Activated CD4-positive, alpha-beta T cell treated with anti-CD3 and anti-CD28 coated beads for 1 hour (primary cell): ENCODE results near the gene ARSG.

Experiments used
- DNase-seq: peaks from one replicate; pipeline ENCODE4 v3.0.0-alpha.2; 2020

The ARSG gene

DNA sequence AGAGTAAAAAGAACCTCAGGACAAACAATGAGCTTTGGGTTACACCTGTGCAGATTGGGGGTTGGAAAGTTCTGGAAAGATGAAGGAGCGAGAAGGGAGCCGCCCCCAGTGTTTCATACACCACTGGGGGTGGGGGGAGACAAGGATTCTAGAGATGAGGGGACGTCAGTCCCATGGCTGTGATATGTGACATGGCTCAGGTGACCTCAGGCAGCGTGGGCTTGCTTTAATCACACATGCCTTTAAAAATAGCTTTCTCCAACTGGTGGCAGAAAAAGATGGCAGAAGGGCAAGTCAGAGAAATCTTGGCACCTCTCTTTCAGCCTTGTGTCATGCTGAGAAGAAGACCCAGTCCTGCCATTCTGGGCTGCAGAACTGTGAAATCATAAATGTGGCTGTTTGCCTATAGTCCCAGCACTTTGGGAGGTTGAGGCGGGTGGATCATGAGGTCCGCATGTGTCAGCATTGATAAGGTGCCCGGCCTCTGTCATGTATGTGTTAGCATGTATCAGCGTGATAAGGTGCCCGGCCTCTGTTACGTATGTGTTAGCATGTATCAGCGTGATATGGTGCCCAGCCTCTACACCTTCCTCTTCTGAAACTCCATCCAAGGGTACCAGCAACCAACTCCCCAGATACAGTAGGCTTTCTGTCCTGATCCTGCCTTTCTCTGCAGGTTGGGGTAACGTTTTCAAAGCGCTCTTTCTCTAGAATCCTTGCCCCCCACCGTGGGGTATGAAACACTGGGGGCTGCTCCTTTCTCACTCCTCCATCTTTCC, 141.0 kb downstream of the ARSG start:
- no peak for DNase-seq

DNA sequence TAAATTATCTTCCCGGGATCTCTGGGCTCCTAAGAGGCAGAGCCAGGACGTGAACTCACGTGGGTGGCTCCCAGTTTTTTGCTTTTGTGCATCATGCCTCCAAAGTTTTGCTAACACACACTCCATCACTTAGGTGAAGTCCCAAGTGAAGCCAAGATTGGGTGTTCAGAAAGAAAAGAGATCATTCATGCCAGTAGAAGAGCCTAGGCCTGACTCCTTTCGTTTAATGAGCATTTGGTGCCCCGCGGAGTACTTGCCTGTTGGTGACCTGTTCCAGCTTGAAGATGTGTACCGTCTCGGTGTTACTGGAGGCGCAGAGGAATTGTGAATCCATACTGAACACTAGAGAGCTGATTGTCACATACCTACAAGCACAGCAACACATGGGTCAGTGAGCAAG, 141.9 kb downstream of the ARSG start:
- DNase-seq: no peak

DNA sequence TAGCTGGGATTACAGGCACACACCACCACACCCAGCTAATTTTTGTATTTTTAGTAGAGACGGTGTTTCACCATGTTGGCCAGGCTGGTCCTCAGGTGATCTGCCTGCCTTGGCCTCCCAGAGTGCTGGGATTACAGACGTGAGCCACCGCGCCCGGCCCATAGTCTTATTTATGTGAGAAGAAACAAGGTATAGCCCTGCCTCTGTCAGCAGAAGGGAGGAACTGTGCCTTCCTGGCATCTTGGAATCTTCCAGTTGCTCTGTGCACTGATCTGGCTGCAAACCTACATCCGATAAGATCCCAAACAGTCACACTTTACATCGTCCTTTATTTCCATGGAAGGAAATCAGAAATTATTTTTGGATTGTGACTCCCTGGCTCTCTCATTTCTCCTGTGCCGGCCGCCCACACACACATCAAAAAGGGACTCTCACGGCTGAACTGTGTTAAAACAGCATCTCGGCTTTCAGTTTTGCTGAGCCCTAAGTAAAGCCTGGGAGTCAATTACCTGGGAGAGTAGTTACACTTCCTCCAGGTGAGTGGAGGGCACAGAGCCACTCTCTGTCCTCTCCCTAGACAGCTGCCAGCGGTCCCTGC, 142.7 kb downstream of the ARSG start:
- no peak for DNase-seq

DNA sequence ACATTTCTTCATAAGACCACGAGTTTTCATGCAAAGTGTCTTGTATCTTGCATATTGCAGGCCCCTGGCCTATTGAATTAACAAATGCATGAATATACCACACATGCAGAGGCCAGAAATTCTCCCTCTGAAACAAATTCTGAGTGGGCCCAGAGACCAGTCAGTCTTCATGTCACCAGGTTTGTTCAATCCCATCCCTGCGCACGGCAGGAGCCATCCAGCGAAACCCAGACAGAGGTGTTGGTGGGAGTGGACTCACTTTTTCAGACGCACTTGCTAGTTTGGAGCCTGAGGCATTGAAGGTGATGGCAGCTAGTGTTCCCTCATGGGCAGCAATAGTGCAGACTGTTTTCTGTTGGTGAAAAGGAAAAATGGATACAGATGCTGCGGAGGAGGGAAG, 144.1 kb downstream of the ARSG start:
- DNase-seq: no peak

DNA sequence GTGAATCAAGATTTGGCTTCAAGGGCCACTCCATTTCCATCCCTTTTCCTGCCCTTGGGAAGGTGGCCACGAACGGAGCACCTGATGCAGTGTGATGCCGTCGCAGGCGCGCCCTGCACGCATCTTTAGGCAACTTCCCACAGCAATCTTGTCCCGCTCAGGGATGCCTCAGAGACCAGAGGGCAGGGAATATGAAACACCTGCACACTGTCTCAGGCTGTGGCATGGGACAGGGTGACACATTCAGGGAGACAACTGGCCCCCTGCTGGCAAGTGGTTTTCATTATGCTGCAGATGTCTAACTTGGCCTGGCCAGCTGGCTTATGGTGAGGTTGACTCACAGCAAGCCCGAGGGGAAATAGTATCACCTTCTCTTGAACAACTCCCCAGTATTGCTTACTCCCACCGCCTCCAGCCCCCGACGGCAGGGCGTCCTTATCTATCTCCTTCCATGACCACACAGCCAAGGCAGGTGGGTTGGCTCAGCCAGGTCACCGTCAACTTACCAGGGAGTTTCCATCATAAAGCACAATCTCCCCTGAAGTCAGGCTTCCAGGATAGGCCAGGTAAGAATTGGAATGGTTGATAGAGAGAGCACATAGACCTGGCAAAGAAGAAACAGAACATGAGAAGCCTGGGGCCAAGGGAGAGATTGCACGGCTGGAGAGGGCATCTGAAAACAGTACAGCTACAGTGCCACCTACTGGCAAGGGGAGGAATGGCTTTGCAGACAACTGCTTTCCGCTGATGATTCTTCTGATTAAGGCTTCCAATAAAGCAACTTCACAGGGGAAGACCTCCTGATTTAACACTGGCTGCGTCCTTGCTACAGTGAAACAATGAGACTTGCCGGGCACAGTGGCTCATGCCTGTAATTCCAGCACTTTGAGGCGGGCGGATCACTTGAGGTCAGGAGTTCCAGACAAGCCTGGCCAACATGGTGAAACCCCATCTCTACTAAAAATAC, 144.9 kb downstream of the ARSG start:
- peak; percentile 75 for DNase-seq

DNA sequence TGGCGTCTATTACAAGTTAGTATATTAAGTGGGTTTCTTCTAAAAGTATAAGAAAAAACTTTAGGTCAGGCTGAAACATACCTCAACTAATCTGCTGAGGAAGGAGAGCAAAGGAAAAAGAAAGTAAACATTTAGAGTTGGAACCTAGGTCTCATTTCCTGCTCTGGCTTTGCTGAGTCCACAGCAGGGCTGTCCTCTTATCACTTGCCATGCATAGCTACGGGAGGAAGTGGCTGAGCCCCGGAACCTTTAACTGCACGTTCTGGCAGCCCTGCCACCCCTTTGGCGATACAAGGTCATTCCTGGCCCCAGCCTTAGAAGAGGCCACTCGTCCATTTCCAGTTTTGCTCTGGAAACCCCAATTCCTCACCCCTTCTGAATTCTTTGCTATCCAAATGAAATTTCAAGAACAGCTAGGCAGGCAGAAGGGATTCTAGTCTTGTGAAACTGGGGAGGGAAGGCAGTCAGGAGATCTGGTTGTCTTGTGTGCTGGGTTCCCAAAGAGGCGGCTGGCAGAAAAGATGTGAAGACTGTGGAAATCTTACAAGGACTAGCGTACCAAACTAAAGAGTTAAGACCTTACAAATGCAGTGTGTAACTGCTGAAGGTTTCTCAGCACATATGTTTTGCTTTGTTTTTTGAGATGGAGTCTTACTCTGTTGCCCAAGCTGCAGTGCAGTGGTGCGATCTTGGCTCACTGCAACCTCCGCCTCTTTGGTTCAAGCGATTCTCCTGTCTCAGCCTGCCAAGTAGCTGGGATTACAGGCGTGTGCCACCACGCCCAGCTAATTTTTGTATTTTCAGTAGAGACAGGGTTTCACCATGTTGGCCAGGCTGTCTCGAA, 146.9 kb downstream of the ARSG start:
- DNase-seq: no peak

DNA sequence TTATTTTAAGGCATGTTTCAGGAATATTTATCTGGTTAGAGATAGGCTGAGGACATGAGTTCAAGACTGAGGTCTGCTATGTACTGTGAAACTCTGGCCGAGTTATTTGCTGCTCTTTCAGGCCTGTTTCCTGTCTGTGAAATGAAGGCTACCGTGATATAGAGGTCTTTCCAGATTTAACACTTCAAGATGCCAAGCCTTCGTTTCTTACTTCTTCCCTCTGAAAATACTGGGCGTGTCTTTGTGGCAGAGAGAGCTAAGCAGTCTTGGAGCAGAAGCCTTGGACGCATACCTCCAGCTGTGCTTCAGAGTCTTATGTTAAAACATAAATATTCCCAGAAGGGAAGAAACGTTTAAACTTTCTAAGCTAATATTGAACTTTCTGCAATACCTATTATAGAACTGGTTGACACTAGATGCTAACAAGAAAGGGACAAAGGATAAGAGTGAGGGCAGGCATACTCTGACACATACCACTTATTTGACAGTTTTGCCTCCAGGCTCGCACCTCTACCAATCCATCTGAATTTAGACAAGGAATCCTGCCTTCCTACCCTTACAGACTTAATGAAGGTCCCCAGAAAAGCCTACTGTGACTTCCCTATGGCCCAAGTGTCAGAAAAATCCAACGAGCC, 148.5 kb downstream of the ARSG start:
- no peak for DNase-seq

DNA sequence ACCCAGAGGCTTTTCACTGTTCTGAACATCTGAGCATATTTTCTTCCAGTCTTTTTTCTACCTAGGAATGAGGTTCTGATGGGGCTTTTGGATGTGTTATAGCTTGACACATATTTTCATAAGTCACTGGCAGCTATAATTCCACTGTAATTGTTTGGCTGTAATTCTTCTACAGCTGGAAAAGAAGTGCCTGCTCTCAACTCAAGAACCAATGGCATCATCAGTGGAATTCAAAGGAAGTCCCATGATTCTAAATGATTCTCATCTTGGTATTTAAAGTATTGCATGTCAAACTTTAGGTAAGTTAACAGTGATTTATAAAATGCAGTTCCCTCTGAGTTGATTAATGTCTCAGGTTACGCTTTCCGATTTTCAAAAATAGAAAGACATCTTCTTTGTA, 149.2 kb downstream of the ARSG start:
- DNase-seq: no peak

DNA sequence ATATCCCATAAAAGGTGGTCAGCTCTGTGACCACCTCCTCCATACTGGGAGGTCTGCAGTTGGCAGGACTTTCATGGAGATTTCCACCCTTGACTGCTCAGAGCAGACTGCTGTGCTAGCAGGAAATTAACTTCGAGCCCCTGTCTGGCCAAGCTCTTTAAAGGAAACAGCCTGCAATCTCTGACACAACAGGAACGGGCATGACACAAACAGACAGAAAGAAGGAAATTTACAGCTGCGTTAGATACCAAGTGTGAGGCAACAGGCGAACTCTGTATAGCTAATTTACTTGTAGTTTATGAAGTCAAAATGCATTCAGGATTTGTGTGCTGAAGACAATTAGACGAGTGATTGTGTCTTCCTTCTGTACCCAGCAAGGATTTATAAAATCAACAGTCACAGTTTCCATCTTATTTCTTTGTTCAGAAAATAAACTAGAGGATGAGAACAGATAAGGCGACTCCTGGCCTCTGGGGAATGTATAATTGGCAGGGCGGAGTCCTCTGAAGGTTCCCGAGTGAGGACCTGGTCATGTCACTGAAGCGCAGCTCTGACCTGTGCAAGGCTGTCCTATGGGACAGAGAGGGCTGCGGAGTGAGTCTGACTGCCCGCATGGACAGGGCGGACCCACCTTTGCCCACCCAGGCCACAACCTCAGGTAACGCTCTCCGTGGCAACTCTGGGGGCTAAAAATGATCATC, 149.9 kb downstream of the ARSG start:
- no peak for DNase-seq

DNA sequence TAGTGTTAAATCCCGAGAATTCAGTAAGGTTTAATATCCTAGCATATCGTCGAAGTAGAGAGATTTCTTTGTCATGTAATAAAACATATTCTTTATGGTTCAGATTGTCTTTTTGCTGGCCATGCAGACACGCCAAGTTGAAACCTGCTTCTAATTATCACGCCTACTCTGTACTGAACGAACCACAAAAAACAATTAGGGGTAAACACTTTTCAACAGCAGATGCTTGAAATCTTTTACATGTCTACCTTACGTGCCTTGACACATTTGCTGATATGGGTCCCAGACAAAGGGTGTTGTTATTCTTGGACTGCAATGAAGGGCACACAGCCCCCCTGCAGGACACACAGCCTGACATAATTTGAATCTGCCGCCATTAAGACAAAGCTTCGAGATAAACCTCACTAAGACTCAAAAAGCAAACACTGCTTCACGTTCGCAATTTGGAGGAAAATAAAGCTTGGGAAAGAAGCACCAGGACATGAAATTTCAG, 152.7 kb downstream of the ARSG start:
- no peak for DNase-seq

DNA sequence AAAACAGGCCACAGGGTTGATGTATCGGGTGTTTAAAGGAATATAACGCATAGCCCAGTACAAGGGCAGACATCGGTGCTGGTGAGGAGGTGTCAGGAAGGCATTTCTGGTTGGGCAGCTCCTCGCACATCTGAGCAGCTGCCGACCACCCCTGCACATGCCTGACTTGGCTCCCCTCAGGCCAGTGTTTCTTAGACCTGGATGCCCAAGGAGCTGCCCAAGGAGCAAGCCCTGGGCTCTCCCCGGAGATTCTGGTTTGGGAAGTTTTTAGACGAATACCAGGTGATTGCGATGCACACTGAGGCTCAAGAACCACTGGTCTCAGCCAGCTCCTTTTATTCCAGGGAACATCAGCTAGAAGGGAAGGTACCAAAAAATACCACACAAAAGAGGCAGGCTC, 154.4 kb downstream of the ARSG start:
- DNase-seq: no peak

DNA sequence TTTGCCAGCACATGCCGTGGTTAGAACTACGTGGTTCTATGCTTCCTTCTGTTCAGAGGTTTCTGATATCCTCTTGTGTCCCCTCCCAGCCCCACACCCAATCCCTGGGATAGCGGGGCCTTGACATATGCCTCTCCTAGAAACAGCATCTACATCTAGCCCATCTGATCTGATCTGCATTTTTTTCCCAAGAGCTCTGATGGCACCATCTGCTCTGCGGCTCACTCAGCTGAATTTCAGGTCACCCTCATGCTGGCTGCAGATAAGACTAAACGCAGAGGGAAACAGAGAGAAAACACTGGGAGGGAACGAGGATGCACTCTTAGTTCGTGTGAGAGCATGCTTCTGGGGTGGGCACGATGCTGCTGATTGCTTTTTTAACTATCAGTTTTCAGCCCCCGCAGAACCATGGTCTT, 155.3 kb downstream of the ARSG start:
- no peak for DNase-seq

DNA sequence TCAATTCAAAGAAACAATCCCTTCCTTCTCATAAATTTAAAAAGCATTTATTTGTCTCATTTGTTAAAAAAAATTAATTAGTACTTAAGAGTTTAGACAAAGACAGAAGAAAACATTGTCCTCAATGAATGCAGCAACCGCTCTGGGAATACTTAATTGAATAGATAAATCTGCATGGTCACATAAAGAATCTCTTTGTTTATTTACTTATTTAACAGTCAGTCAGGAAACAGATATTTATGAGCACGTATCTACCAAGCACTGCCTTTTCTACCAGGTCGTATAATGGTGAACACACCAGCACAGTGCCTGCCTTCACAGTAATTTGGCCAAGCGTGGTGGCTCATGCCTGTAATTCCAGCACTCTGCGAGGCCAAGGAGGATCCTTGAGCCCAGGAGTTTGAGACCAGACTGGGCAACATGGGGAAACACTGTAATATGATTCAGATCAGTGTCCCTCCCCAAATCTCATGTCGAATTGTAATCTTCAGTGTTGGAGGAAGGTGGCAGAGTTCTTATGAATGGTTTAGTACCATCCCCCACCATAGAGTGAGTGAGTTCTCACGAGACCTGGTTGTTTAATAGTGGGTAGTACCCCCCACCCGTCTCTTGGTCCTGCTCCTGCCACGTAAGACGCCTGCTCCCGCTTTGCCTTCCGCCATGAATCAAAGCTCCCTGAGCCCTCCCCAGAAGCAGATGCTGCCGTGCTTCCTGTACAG, 157.9 kb downstream of the ARSG start:
- no peak for DNase-seq

DNA sequence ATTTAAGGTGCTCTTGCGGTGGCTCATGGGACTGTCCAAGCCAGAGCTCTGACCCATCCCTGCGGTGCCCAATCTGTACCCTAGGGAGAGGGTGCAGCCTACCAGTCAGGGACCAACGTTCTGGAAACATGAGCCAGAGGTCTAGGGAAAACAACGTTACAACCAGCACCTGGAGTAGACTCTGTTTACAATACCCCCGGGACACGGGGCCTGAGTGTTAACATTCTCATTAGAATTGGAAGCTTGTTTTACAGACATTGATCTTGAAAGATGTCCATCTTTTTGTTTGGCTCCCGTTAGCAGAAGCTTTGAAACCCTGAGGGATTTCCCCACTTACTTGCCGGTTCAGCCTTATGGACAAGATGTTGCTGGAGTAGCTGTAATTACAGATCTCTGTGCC, 159.1 kb downstream of the ARSG start:
- DNase-seq: no peak

DNA sequence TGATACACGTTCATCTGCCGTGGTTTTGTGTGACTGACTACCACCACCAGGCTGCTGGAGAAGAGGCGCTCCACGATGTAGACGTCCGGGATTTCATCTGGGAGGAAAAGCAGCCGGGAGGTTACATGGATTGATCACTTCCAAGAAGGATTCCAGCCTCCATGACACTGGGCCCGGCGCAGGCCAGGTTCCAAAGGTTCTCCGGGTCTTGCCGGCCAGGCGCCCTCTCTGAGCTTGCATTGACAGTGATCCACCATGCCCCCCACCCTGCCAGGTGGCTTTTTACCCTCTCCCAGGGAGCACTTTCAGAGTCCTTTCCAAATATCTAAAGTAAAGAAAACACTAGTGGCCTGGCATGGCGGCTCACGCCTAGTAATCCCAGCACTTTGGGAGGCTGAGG, 159.5 kb downstream of the ARSG start:
- DNase-seq: no peak

DNA sequence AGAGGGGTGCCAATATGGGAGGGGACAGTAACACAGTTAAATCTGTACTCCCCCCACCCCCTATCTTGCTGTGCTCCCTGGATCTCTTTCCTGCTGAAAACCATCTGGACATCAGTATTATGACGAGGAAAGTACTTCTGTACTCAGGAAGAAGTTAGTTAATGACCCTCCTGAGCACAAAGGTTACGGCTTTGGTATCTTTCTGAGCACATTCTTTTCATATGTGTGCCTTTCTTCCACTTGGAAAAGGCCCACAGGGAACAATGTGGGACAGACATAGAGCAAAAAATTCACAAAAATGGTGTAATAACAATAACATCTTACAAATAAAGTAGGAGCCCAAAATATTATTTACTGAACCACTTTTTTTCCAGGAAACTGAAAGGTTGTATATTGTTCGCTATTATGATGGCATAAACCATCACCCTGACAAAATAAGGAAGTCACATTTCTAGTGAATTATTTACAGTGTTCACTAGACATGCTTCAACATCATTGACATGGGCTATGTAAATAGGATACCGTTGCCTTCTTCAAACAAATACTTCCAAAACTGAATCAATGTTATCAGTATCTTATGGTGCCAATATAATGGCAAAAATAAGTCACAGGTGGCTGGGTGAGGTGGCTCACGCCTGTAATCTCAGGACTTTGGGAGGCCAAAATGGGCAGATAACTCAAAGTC, 160.5 kb downstream of the ARSG start:
- DNase-seq: no peak

DNA sequence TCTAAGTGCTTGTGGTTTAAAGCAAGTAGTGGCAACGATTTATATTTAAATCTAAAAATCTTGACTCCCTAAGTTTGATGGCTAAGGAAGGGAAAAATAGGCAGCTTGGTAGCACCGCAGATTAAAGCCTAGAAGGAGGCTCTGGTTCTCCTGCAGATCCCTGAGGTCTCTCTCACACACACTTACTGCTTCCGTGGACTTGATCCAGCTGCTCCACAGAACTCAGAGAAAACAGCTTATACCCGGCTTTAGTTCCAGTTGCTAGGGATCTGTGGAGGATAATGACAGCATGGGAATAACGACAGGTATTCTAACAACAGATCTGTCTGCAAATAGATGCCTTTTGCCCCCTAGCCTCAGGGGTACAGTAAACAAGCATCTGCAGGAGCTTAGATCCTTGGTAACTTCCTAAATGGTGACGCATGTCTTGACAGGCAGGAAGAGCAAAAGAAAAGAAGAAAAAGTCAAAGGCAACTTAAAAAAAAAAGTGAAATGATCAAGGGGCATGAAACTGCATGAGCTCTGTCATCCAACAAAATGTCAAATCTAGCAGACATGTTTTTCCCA, 161.5 kb downstream of the ARSG start:
- DNase-seq: no peak

DNA sequence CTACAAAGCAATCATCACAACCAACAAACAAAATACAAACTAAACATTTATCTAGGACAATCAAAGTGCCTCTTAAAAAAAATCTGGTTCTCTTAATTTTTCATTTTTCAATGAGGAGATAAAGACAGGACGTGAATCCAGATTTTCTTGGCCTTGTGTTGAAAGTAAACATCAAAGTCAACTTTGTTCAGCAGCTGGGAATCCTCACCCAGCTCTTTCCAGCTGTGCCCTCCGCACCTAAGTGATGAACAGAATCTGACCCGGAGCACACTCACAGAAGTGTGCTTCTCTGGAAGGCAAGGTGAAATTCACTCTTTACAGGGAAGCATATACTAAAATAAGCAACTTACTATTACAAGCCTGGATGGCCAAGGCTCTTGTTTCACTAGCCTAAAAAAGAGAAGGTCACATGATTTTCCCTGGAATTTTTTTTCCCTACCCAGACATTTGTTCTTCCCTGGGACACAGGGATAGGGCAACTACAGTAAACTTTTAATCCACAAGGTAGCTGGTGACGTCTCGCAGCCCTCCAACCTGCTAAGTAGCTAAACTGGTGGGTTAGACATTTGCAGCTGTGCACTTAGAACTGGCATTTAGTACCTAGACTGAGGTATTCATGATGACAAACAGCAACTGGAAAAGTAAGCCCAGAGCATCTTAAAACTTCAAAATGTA, 162.8 kb downstream of the ARSG start:
- no peak for DNase-seq

DNA sequence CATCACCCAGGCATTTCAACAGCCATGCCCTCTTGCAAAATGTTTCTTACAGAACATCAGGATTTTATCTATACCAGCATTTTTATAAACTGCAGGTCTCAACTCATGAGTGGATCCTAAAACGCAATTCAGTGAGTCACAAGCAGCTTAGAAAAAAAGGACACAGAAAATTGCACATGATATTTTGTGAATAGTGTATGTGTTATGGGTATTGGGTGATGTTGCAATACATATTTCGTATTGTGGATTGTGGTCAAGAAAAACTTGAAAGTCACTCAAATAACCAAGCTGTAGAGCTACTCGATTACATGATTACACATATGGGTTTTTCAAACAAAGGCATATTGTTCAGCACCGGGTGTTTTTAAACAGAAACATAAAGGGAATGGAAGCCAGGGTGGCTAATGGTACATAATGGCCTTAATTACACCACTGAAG, 164.6 kb downstream of the ARSG start:
- DNase-seq: no peak
